Measurements from ENCODE around the gene TMUB2.

TMUB2 gene

DNA sequence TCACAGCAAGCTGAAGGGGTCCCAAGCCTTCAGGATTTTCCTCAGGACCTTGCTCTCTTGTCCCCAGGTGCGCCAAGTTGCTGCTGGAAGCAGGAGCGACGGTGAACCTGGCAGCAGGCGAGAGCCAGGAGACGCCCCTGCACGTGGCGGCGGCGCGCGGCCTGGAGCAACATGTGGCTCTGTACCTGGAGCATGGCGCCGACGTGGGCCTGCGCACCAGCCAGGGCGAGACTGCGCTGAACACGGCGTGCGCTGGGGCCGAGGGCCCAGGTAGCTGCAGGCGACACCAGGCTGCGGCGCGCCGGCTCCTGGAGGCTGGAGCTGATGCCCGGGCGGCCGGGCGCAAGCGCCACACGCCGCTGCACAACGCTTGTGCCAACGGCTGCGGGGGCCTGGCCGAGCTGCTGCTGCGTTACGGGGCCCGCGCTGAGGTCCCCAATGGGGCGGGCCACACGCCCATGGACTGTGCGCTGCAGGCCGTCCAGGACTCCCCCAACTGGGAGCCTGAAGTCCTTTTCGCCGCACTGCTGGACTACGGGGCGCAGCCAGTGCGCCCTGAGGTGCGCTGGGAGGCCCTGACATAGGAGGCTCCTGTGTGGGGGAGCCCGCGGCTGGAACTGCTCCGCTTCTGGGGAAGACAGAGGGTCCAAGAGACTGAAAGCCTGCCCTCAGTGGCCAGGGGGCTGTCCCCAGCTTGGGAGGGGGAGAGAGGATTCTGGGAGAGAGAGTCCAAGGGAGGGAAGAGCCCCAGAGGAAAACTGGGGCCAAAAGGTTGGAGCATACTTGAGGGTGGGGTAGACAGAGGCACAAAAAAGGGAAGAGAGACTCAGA lies 9.9 kb upstream of the TMUB2 start:
- DNase-seq (ENCODE audit: low read depth in 2 of 2): no peak

DNA sequence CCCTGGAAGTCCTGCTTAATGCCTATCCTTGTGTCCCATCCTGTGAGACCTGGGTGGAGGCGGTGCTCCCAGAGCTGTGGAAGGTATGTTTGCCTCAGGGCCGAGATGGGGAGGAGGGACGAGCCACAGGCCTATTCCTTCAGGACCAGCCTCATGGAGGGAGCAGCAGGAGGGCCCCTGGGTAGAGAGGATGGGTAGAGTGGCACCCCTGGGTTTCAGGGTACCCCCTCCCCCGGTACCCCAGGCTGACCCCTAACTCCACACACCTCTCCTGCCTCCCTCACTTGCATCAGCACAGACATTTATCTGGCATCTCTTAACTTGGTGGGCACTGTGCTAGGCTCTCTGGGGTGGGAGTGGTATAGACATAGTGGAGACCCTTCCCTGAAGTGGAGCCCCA lies 9.1 kb upstream of the TMUB2 start:
- DNase-seq (ENCODE audit: low read depth in 2 of 2): no peak

DNA sequence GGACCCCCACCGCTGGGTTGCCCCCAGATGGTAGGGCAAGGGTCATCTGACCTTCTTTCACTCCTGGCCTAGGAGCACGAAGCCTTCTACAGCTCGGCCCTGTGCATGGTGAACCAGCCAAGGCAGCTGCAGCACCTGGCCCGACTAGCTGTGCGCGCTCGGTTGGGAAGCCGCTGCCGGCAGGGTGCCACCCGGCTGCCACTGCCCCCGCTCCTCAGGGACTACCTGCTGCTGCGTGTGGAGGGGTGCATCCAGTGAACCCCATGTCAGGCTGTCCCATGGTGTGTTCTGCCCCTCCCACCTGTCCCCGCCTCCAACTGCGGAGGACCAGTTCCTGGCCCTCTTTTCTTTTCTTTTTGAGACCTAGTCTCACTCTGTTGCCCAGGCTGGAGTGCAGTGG lies 8.6 kb upstream of the TMUB2 start:
- DNase-seq (ENCODE audit: low read depth in 2 of 2): no peak

DNA sequence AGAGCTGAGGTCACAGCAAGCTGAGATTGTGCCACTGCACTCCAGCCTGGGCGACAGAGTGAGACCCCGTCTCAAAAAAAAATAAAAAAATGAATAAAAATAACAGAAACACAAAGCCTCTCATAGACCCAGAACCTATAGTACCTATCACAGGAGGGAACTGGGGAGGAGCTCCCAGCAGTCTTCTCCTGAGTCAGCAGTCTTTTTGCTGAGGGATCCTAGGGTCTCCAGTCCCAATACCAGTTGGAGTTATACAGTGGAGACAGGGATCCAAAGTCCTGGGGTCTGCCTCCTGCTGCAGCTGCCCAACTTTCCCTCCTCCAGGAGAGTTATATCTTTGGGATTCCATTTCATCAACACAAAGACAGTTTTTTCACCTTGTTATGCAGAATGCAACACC lies 3.7 kb upstream of the TMUB2 start:
- no peak for DNase-seq (ENCODE audit: low read depth in 2 of 2)

DNA sequence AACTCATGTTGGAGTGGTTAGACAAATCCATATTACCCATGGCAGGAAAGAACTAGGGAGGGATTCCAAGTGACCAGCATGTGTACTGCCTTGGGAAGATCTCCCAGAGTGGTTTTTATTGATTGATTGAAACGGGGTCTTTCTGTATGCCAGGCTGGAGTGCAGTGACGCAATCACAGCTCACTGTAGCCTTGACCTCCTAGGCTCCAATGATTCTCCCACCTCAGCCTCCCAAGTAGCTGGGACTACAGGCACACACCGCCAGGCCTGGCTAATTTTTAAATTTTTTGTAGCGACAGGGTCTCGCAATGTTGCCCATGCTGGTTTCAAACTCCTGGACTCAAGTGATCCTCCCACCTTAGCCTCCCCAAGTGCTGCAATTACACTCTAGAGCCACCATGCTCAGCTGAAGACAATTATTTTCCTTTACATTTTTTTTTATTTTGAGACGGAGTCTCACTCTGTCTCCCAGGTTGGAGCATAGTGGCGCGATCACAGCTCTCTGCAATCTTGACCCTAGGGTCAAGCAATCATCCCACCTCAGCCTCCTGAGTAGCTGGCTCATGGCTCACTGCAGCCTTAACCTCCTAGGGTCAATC lies 2.5 kb upstream of the TMUB2 start:
- no peak for DNase-seq (ENCODE audit: low read depth in 2 of 2)

DNA sequence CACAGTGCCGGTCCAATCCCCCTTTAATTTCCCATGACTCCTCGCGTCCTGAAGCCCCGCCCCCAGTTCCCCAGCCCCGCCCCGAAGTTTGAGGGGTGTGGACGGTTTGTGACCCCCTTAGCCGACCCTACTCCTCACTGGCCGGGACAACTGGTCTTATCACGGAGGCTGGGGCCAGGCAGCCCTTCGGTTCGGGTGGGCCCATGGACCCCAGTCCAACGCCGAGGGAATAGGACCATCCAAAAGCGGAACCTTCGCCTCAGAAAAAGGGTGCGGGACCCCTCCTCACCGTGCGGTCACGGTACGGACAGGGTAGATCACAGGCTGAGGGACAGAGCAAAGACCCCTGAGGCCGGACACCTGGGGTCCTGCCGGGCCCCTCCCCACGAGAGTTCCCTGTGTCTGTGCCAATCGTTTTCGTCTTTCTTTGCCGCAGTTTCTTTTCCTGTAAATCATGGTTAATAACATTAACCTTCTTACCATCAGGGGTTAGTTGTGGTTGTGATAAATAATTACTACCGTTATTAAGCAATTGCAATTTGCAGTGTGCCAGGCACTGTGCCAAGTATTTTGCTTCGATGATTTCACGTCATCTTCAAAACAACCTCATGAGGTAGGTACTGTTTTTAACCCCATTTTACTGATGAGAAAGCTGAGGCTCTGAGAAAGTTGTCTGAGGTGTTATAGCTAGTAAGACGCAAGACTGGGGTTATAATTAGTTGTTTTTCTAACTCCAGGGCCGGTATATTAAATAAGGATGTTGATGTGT lies 543 bp downstream of the TMUB2 start:
- peak in 1 of 2 donors; percentile 53 for DNase-seq (ENCODE audit: low read depth in 2 of 2)

DNA sequence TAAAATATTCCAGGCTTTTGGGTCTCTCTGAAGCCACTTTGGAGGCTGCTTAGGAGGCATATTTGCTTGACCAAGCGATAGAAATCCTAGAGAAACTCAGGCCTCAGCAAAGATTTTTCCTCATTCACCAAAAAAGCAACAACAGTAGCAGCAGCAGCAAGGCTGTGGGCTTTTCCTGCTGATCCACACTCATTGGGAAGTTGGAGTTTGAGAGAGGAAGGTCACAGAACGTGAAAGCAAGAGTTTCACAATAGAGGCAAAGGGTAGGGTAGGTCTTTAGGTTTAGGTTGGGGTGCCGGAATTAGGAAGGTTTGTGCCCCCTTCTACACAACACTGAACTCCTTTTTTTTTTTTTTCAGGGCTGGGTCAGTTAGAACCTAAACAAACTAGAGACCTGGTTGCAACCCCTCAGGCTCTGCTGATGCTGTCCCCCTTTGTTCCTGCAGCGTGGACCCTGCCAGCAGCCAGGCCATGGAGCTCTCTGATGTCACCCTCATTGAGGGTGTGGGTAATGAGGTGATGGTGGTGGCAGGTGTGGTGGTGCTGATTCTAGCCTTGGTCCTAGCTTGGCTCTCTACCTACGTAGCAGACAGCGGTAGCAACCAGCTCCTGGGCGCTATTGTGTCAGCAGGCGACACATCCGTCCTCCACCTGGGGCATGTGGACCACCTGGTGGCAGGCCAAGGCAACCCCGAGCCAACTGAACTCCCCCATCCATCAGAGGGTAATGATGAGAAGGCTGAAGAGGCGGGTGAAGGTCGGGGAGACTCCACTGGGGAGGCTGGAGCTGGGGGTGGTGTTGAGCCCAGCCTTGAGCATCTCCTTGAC lies 2.0 kb downstream of the TMUB2 start:
- DNase-seq (ENCODE audit: low read depth in 2 of 2): no peak

DNA sequence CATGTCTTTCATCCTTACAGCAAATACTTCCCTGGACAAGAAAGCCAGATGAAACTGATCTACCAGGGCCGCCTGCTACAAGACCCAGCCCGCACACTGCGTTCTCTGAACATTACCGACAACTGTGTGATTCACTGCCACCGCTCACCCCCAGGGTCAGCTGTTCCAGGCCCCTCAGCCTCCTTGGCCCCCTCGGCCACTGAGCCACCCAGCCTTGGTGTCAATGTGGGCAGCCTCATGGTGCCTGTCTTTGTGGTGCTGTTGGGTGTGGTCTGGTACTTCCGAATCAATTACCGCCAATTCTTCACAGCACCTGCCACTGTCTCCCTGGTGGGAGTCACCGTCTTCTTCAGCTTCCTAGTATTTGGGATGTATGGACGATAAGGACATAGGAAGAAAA lies 3.7 kb downstream of the TMUB2 start:
- DNase-seq (ENCODE audit: low read depth in 2 of 2): no peak

DNA sequence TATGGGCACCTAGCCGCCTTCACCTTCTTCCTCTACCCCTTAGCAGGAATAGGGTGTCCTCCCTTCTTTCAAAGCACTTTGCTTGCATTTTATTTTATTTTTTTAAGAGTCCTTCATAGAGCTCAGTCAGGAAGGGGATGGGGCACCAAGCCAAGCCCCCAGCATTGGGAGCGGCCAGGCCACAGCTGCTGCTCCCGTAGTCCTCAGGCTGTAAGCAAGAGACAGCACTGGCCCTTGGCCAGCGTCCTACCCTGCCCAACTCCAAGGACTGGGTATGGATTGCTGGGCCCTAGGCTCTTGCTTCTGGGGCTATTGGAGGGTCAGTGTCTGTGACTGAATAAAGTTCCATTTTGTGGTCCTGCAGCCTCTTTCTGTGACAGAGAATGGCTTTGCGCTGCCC lies 4.6 kb downstream of the TMUB2 start:
- no peak for DNase-seq (ENCODE audit: low read depth in 2 of 2)

DNA sequence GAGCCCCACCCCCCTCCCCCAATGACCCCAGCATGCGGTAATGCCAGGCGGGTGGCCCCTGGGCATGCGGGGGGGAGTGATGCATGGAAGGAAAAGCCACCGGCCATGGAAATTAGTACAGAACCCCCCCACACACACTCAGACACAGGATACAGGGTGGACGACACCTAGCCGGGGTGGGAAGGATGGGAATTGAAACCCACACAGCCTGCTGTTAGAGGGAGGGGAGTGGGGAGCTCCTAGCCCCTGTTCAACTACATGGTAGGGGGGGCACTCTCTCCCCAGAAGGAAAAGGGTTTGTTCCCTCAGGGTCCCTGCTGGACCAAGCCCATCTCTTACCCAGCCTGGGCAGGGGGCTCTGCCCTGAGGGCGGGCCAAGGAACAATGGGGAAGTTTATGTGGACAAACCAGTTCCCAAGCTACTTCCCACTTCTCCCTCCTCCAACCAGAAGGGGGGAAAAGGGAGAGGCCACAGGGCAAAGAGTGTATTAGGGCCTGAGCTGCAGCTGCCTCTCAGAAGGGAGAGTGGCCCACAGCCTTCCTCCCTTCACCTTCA lies 5.2 kb downstream of the TMUB2 start:
- no peak for DNase-seq (ENCODE audit: low read depth in 2 of 2)

DNA sequence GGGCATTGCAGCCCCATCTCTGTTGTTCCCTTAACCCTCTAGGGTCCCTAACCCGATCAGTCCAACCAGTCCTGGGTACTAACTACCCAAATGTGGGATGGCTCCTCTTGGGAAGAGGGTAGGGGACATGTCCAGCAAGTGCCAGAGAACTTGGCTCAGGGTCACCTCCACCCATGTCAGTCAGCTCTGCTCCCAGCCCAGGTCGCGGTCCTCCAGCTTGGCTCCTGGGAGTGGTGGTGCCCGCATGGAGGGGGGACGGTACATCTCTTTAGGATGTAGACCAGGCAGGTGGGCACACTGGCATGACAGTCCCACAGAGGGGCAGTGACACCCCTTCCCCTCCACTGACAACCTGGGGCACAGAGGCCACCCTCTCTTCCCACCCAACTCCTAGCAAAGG lies 6.0 kb downstream of the TMUB2 start:
- DNase-seq (ENCODE audit: low read depth in 2 of 2): no peak

DNA sequence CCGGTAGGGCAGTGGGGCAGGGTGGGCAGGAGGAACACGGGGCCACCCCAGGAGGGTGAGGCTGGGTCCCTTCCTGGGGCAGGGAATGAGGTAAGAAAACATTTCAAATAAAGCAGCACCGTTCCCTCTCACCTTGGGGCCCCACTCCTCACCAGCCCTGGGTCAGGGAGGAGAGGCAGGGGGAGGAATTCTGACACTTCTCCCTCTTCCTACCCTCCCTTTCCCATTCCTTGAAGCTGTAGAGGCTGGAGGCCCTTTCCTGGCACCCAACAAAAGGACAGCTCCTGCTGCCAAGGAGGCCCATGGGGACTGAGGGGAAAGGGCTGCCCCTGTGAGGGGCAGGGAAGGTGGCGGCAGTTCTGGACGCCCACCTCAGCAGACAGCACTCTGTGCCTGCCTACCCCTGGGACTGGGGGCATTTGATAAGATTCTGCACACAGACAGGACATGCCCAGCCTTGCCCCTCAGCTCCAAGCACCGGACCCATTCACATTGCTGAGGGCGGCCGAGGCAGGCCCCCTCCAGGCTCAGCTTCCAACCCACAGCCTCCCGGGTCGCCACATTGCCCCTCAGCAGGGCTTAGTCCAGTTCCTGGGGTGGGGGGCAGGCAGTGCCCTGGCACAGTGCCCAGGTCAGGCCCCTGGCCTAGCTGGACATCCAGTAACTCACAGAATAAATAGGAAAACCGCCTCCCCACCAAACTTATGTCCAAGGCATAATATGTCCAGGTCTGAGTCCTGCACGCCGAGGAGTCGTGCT lies 6.7 kb downstream of the TMUB2 start:
- DNase-seq (ENCODE audit: low read depth in 2 of 2): no peak

DNA sequence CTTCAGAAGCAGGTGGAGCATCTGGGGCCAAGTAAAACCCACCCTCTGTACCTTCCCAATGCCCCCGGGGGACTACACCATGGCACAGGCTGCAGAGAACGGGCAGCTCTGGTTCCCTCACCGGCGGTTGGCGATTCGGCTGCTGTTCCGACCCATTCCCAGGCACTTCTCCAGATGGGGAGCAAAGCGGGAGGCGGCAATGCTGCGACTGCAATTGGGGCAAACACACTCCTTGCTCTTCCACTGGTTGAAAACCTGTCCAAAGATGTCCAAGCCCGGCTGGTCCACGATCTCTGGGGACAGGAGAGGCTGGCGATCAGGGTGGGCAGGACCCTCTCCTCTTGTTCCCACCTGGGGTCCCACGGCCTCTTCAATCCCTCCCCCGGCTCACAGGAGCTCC lies 10.3 kb downstream of the TMUB2 start:
- no peak for DNase-seq (ENCODE audit: low read depth in 2 of 2)

DNA sequence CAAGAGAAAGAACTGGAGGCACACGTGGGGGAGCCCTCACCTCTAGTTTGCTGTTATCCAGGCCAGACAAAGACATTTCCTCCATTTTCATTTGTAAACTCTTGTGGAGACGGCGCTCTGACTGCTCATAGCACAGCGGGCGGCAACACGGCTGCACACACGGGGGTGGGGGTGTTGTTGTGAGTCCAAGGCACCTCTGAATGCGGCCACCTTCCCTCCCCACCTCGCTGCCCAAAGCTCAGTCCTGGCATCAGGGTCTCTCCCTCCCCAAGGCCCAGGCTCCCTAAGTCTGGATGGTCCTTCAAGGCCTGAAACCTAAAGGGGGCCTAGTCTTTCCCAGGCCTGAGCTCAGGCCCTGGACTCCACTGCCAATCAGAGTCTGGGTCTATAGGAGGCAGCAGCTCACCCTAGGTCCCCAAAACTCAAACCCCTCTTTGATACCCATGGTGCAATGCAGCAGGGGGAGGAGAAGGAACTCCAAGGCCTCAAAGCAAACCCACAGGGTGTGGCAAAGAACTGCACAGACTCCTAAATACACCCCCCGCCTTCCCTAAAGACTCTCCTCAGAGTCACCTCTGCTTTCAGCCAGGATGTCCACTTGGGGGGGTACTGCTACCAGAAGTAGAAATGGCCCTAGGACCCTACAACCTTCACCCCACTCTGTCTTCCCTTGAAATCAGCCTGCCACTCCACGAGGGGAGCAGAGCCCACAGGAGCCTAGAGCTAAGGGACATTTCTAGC lies 11.4 kb downstream of the TMUB2 start:
- no peak for DNase-seq (ENCODE audit: low read depth in 2 of 2)

DNA sequence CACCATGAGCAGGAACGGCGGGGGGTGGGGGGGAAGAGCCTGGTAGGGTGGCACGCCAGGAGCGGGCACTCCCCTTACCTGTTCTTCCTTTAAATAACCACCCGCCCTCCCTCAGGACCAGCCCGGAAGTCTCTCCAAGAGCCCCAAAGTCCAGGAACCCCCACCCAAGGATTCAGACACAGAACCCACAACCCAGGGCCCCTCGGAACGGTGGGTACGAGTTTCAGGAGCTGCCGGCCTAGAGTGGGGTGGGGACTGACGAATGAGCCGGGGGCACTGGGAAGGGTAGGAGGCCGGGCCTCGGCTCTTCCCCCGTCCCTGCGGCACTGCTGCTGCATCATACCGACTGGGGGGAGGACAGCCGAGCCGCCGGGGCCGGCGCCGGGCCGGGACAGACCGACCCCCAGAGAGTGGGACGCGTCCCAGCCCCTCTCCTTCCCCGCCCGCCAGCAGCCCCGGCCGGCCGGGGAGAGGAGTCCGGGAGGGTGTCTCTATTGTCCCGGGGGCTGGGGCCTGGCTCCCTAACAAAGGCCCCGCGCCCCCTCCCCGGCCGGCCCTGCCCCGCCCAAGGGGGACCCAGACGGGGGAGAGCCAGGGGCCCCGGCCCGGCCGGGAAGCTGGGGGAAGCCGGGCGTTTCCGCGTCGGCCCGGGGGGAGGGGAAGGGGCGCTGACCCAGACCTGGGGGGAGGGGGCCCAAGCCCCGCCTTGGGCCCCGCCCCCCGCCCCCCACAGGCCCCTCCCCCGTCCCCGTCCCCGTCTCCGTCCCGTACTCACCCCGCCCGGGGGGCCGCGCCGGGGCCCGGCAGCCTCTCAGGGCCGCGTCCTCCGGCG lies 12.2 kb downstream of the TMUB2 start:
- DNase-seq (ENCODE audit: low read depth in 2 of 2): no peak

DNA sequence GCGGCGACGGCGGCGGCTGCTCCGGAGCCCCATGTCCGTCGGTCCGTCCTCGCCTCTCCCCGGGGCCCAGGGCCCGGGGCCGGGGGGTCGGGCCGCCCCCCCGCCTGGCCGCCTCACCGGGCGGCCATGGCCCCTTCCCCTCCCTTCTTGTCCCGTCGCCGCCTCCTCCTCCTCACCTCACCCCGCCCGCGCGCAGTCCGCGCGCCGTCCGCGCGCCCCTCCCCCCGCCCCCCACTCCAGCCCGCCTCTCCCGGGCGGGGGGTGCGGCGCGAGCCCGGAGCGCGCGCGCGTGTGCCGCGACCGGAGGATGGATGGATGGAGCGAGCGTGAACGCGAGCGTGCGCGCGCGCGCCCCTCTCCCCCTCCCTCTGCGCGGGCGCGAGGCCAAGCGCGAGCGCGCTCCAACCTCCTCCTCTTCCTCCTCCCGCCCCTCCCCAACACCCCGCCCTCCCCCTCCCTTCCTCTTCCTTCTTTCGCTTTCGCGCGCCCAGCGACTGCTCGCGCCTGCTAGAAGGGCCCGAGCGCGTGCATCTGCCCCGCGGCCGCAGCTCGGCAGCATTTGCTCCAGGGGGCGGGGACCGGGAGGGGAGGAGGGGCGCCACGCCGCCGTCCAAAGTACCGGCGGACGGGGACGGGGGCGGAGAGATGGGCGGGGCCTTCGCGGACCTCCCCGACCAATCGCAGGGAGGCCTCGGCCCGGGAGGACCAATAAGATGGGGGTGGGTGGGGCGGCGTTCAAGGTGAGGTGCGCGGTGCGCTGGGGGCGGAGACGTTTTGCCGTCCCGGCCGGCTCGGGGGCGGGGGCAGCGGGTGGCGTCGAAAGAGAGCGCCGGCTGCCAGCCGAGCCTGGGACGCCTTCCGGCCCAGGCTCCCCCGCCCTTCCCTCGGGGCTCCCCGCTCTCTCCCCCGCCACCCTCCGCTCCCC lies 13.0 kb downstream of the TMUB2 start, which contains the start of gene ATXN7L3:
TSS of gene ATXN7L3 (minus strand) at position 332 of the 925 bp plus-strand sequence. CDS start 1,814 bp downstream, outside the sequence.
- DNase-seq (ENCODE audit: low read depth in 2 of 2): peak; percentile 99

DNA sequence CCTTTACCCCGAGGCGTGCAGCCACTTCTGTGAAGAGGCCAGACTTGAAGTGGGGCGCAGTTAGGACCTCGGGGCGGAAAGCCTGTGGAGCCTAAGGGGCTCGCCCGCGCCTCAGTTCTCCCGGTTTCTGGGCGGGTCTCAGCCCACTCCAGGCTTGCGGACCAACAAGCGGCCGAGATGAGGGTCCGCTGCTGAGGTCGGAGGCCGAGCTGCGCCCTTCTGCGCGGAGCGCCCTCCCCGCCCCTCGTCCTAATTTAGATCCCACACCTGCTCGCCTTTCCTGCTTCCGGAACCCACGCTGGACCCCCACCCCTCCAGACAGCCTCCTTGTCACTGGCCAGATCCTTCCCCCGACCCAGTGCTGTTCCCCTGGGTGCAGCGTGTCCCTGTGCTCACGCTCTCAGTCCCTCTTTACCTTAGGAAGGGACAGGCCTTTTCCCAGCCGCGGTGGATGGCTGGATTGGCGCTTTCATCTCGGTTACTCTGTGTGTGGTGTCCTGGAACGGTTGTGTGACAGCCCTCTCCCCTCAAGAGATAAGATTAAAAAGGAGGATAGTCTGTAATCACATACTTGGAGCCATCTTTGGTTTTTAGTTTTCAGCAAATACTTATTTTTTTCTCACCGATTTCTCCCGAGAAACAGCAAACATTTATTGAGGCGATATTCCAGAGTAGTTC lies 13.8 kb downstream of the TMUB2 start:
- DNase-seq (ENCODE audit: low read depth in 2 of 2): no peak
